AG09319 (cell line): Measurements from ENCODE around the gene KDF1.

Experiments
- DNase-seq: peaks from one replicate; pipeline ENCODE4 v3.0.0-alpha.2; 2010; ENCODE audit warnings: low read depth; ENCODE audit errors: extremely low read depth
- TF ChIP-seq, protein P1 (sequence below): IDR thresholded peaks from 2 replicates; pipeline ENCODE4 v1.5.1; 2011; ENCODE audit warnings: low read depth, mild to moderate bottlenecking, inconsistent platforms, low read length, moderate library complexity

Gene KDF1

DNA sequence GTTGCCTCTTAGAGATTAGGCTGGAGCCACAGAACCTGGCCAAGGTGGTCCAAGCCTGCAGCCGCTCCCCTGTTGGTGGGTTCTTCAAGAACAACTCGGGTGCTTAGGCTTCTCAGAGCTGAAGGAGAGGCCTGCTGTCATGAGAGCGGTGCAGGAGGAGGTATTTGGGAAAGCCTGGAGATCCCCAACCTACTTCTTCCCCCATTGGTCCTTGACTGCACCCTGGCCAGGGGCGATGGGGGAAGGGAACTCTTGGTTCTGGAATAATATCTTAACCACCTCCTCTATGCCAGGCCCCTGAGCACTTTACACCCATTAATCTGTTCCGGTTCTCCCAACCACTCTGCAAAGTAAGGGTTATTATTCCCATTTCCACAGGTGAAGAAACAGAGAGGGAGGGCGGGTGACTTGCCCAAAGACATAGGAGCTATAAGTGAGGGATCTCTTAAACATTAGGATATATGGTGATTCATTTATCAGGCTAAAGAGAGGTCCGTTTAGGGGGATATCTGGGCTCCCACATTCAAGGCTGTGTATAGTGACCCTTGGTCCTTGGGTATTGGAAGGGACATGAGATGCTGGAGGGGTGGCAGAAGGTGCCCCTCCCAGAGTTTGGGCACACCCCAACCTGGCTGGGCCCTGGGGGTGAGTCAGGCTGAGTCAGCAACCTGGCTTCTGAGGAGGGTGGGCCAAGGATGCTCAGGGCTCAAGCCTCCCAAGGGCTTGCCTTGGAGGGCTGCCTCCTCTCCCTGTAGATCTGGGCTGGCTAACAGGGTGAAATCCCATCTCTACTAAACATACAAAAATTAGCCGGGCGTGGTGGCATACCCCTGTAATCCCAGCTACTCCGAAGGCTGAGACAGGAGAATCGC is 38.4 kb upstream of the KDF1 start:
- no peak for DNase-seq
- TF ChIP-seq, protein P1, sequence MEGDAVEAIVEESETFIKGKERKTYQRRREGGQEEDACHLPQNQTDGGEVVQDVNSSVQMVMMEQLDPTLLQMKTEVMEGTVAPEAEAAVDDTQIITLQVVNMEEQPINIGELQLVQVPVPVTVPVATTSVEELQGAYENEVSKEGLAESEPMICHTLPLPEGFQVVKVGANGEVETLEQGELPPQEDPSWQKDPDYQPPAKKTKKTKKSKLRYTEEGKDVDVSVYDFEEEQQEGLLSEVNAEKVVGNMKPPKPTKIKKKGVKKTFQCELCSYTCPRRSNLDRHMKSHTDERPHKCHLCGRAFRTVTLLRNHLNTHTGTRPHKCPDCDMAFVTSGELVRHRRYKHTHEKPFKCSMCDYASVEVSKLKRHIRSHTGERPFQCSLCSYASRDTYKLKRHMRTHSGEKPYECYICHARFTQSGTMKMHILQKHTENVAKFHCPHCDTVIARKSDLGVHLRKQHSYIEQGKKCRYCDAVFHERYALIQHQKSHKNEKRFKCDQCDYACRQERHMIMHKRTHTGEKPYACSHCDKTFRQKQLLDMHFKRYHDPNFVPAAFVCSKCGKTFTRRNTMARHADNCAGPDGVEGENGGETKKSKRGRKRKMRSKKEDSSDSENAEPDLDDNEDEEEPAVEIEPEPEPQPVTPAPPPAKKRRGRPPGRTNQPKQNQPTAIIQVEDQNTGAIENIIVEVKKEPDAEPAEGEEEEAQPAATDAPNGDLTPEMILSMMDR = no peak

DNA sequence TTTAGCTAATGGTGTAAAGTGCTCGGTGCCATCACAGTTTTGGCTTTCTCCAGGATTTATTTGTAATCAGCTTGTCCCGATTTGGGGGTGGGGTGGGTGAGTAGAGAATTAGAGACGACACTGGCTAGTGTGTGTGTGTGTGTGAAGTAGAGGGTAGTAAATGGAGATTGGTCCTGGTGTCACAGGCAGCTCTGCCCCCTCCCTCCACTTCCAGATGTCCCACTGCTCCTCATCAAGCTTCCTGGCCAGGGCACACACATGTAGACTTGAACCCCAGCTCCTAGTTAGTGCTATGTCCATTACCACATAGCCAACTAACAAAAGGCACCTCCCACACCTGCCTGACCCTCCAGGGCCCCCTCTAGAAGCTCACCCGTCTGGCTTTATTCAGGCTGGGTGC is 36.4 kb upstream of the KDF1 start:
- no peak for DNase-seq
- TF ChIP-seq, protein P1 = no peak

GRCh38 chr1:26996024-26996423 is 35.8 kb upstream of the KDF1 start:
- no peak for DNase-seq
- TF ChIP-seq, protein P1 = no peak

DNA sequence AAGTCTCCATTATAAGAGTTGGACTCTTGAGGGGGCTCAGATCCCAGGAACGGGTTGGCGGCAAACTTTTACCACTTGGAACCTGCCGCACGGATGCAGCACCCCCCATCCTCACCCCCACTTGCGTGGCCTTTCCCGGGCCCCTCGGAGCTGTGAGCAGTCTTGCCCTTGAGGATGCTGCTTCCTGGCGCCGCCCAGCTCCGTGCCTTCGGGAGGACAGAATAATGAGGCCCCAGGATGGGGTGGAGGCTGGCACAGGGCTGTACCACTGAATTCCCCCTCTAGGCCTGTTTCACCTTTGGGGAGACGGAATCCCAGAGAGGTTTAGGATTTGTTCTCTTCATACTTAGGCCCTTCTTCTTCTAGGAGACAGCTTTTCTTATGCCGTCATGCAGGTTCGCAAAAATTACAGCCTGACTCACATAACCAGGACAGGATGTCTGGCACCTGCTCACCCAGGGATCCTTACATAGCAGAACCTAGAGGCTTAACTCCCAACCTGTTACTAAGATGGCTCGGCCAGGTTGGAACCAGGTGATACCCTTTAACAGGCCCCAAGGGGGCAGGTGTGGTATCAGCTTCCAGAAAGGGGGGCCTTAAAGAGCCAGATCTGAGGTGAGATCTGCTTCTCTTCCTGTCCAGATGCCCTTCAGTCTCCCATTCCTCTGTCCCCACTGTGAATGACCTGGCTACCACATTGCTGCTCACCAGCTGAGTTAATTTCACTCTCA is 34.7 kb upstream of the KDF1 start:
- TF ChIP-seq, protein P1 = no peak
- no peak for DNase-seq

DNA sequence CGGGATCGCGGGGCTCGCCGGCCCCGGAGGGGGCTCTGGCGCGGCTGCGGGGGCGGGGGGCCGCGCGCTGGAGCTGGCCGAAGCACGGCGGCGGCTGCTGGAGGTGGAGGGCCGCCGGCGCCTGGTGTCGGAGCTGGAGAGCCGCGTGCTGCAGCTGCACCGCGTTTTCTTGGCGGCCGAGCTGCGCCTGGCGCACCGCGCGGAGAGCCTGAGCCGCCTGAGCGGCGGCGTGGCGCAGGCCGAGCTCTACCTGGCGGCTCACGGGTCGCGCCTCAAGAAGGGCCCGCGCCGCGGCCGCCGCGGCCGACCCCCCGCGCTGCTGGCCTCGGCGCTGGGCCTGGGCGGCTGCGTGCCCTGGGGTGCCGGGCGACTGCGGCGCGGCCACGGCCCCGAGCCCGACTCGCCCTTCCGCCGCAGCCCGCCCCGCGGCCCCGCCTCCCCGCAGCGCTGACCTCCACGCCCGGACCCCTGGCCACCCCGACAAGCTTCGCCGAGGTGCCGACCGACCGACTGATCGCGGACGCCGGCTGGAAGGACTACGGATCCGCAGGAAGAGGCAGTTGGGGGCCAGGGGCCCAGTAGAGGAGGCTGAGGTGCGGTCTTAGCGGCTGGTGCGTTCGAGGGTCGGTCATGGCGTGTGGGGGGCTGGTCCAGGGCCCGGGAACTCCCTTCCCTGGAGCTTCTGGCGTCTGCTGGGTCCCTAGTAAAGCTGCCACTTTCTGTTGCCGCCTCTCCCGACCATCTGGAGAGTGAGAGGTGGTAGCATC is 33.9 kb upstream of the KDF1 start:
- DNase-seq = no peak
- TF ChIP-seq, protein P1 = no peak

- TF ChIP-seq, protein P1 = no peak
- no peak for DNase-seq
Measured at GRCh38 chr1:26993237-26994019, 33.2 kb upstream of the KDF1 start, which contains the start of gene TRNP1. Gene TRNP1, plus strand, starts transcription at chr1:26993692. Its CDS starts 95 bp downstream, at chr1:26993787.
